GM23338 (cell line): ENCODE measurements around the gene C20orf141. TPM values are rescaled to one million over a fixed set of nuclear protein-coding genes. Genes with fewer than 3 reads are reported as not detected.

Source experiments
- ATAC-seq: fragments of 200-7000 bp; cut with Tn5 transposase; 3 replicates; pipeline ENCODE4 v1.9.1; 2020
- DNase-seq: peaks from one replicate; pipeline ENCODE4 v3.0.0-alpha.2; 2015; ENCODE audit warnings: low spot score
- H2AFZ ChIP-seq: fragments of 200-600 bp; sonication (generic); 2 replicates; pipeline ENCODE4 v1.8.0; 2016; ENCODE audit warnings: antibody characterized with exemption, mild to moderate bottlenecking, moderate library complexity
- H3F3A ChIP-seq: fragments of 200-600 bp; sonication (generic); replicated peaks from 2 replicates; pipeline ENCODE4 v1.8.0; 2017; ENCODE audit warnings: antibody characterized with exemption, mixed run types, low read depth
- H3K27ac ChIP-seq: fragments of 200-600 bp; sonication (generic); 2 replicates; pipeline ENCODE4 v1.6.1; 2016; ENCODE audit warnings: low read depth
- H3K27me3 ChIP-seq: fragments of 200-600 bp; sonication (generic); 2 replicates; pipeline ENCODE4 v1.8.0; 2016; ENCODE audit warnings: mild to moderate bottlenecking, mixed run types, moderate library complexity; ENCODE audit not compliant: insufficient read depth
- H3K36me3 ChIP-seq: fragments of 200-600 bp; sonication (generic); 2 replicates; pipeline ENCODE4 v1.8.0; 2016; ENCODE audit warnings: mild to moderate bottlenecking; ENCODE audit not compliant: insufficient read depth
- H3K4me1 ChIP-seq: fragments of 200-600 bp; sonication (generic); 2 replicates; pipeline ENCODE4 v1.8.0; 2016; ENCODE audit warnings: mild to moderate bottlenecking, moderate library complexity; ENCODE audit not compliant: insufficient read depth
- H3K4me2 ChIP-seq: fragments of 200-600 bp; sonication (generic); 2 replicates; pipeline ENCODE4 v1.7.1; 2017; ENCODE audit warnings: mixed run types
- H3K4me3 ChIP-seq: fragments of 200-600 bp; sonication (generic); 2 replicates; pipeline ENCODE4 v1.6.1; 2016; ENCODE audit warnings: mixed run types
- H3K79me2 ChIP-seq: fragments of 200-600 bp; sonication (generic); replicated peaks from 2 replicates; pipeline ENCODE4 v1.8.0; 2017; ENCODE audit warnings: mild to moderate bottlenecking; ENCODE audit not compliant: insufficient read depth
- H3K9me2 ChIP-seq: fragments of 200-600 bp; sonication (generic); 2 replicates; pipeline ENCODE4 v1.8.0; 2017; ENCODE audit not compliant: insufficient read depth
- H4K20me1 ChIP-seq: fragments of 200-600 bp; sonication (generic); replicated peaks from 2 replicates; pipeline ENCODE4 v1.8.0; 2017; ENCODE audit warnings: mild to moderate bottlenecking; ENCODE audit not compliant: insufficient read depth
- H3K27ac Mint-ChIP-seq: 2 replicates; pipeline ENCODE4 v1.8.0; 2020; ENCODE audit warnings: inconsistent platforms, mild to moderate bottlenecking, moderate library complexity, mixed read lengths
- H3K27me3 Mint-ChIP-seq: 3 replicates; pipeline ENCODE4 v1.8.0; 2022; ENCODE audit warnings: low read depth, mild to moderate bottlenecking, moderate library complexity, mixed read lengths, inconsistent platforms; ENCODE audit not compliant: insufficient read depth, poor library complexity
- H3K36me3 Mint-ChIP-seq: 3 replicates; pipeline ENCODE4 v1.8.0; 2021; ENCODE audit warnings: low read depth, mild to moderate bottlenecking, inconsistent platforms, moderate library complexity, mixed read lengths
- H3K4me1 Mint-ChIP-seq: 3 replicates; pipeline ENCODE4 v1.8.0; 2020; ENCODE audit warnings: mild to moderate bottlenecking, inconsistent platforms, mixed read lengths
- H3K4me3 Mint-ChIP-seq: 3 replicates; pipeline ENCODE4 v1.8.0; 2021; ENCODE audit warnings: moderate library complexity, mild to moderate bottlenecking, inconsistent platforms, mixed read lengths
- H3K9me3 Mint-ChIP-seq: 3 replicates; pipeline ENCODE4 v1.8.0; 2020; ENCODE audit warnings: moderate library complexity, mild to moderate bottlenecking, inconsistent platforms, mixed read lengths
- CREB1 ChIP-seq: fragments of 250-450 bp; sonication (Bioruptor Pico); IDR thresholded peaks from 2 replicates; pipeline ENCODE4 v1.5.0; 2020; ENCODE audit warnings: low read depth, mild to moderate bottlenecking, moderate library complexity
- CTCF ChIP-seq, 2 experiments: fragments of 200-600 bp in 1 of 2; sonication (generic) in 1 of 2; conservative IDR thresholded peaks; 2 replicates each; pipeline versions ENCODE4 v1.5.1 to v1.6.1; 2016 to 2017; ENCODE audit warnings: antibody characterized with exemption in 2 of 2, low read depth in 2 of 2, mild to moderate bottlenecking in 2 of 2, moderate library complexity in 1 of 2
- ETS1 ChIP-seq: IDR thresholded peaks from 2 replicates; pipeline ENCODE4 v1.6.1; 2016; ENCODE audit warnings: antibody characterized with exemption
- JUNB ChIP-seq: IDR thresholded peaks from one replicate; pipeline ENCODE4 v1.6.1; 2016; ENCODE audit warnings: antibody characterized with exemption; ENCODE audit not compliant: unreplicated experiment
- NANOG ChIP-seq: IDR thresholded peaks from 2 replicates; pipeline ENCODE4 v1.6.1; 2016; ENCODE audit warnings: antibody characterized with exemption, borderline replicate concordance
- STAT1 ChIP-seq: IDR thresholded peaks from one replicate; pipeline ENCODE4 v1.6.1; 2016; ENCODE audit warnings: antibody characterized with exemption; ENCODE audit not compliant: unreplicated experiment
- ZNF114 ChIP-seq: fragments of 250-450 bp; sonication (Bioruptor Pico); IDR thresholded peaks from 2 replicates; pipeline ENCODE4 v1.5.0; 2020; ENCODE audit warnings: mild to moderate bottlenecking, moderate library complexity
- polyA plus RNA-seq: library from polyadenylated mRNA; unstranded; fragments of >200 nt; fragmentation: Nextera tagmentation; extraction: Ambion mirVana; gene quantifications from 2 replicates; pipeline ENCODE4 v1.2.1, GENCODE V29; 2016
- total RNA-seq: library from RNA; depleted of rRNA; stranded (reverse); fragments of >200 nt; shearing (Covaris generic); gene quantifications from 2 replicates; pipeline ENCODE4 v1.2.3, GENCODE V29; 2014

C20orf141 gene
- total and polyA plus RNA-seq, 2 experiments from 2014 or later = not detected

GRCh38 chr20:2778602-2779321 lies 36.0 kb upstream of the C20orf141 start:
- Mint-ChIP-seq H3K27me3 (no peaks in the 10 kb centered on the region), H3K27ac (no peak overlapping the region), H3K36me3 (no peaks in the 10 kb centered on the region), H3K4me3 (no peak overlapping the region), H3K9me3 (0 out of 3 replicates have a peak, but pooled peaks cover 3% of the 10 kb centered on the region), H3K4me1 (no peaks in the 10 kb centered on the region)
- TF ChIP-seq ZNF114 (CRISPR knock-in tag) = no peak
- no peaks in the 10 kb centered on the region for H3K9me2 ChIP-seq
- ATAC-seq = no peak
- no peaks in the 10 kb centered on the region for H4K20me1 ChIP-seq
- H3K27me3 ChIP-seq = no peaks in the 10 kb centered on the region
- H3K79me2 ChIP-seq = no peaks in the 10 kb centered on the region
- H3K4me3 ChIP-seq = no peak overlapping the region
- no peaks in the 10 kb centered on the region for H3K4me1 ChIP-seq
- H3F3A ChIP-seq = no peaks in the 10 kb centered on the region
- H3K27ac ChIP-seq = no peak overlapping the region
- no peaks in the 10 kb centered on the region for H3K36me3 ChIP-seq
- DNase-seq = no peak
- H3K4me2 ChIP-seq = no peak overlapping the region
- H2AFZ ChIP-seq = no peak overlapping the region

- Mint-ChIP-seq H3K4me3 (no peak overlapping the region), H3K4me1 (no peaks in the 10 kb centered on the region), H3K36me3 (no peaks in the 10 kb centered on the region), H3K27ac (no peak overlapping the region), H3K9me3 (no peaks in the 10 kb centered on the region), H3K27me3 (peaks cover 5% of the 10 kb centered on the region)
- no peaks in the 10 kb centered on the region for H3K4me1 ChIP-seq
- DNase-seq = peak; percentile 54
- no peaks in the 10 kb centered on the region for H3K9me2 ChIP-seq
- TF ChIP-seq ZNF114 (CRISPR knock-in tag) (no peak), CREB1 (CRISPR knock-in tag) (no peak), CTCF (conservative IDR thresholded peaks at IDR 0.05; ENCODE audit: low read depth in 2 of 2) (peak; percentile 37 to 48; a peak in 3 of 4 replicates), NANOG (no peak), JUNB (no peak), ETS1 (no peak), STAT1 (no peak)
- peak; percentile 46 for ATAC-seq
- H3K4me3 ChIP-seq = no peak overlapping the region
- no peaks in the 10 kb centered on the region for H3K27me3 ChIP-seq
- H2AFZ ChIP-seq = no peak overlapping the region
- H3K79me2 ChIP-seq = no peaks in the 10 kb centered on the region
- H3K4me2 ChIP-seq = no peak overlapping the region
- H4K20me1 ChIP-seq = no peaks in the 10 kb centered on the region
- no peaks in the 10 kb centered on the region for H3F3A ChIP-seq
- no peaks in the 10 kb centered on the region for H3K36me3 ChIP-seq
- H3K27ac ChIP-seq = no peak overlapping the region
Measured at GRCh38 chr20:2780948-2781347, 33.8 kb upstream of the C20orf141 start.
